Mesodermal cell (in vitro differentiated cells): ENCODE results near the gene LTF. TPM values are rescaled to one million over a fixed set of nuclear protein-coding genes. Genes with fewer than 3 reads are reported as not detected.

Experiments
- H3K27ac ChIP-seq: 2 replicates; pipeline ENCODE4 v1.7.0; 2013; ENCODE audit warnings: mild to moderate bottlenecking, low read depth, low read length, moderate library complexity; ENCODE audit not compliant: severe bottlenecking
- H3K36me3 ChIP-seq: 2 replicates; pipeline ENCODE4 v1.7.1; 2013; ENCODE audit warnings: mild to moderate bottlenecking, low read length, moderate library complexity; ENCODE audit not compliant: control insufficient read depth, insufficient read depth
- H3K4me1 ChIP-seq: one replicate; pipeline ENCODE4 v1.7.1; 2013; ENCODE audit warnings: mild to moderate bottlenecking, low read length; ENCODE audit not compliant: insufficient read depth, control insufficient read depth, poor library complexity, severe bottlenecking
- H3K4me3 ChIP-seq: 2 replicates; pipeline ENCODE4 v1.7.0; 2013; ENCODE audit warnings: low read length, control low read depth, mild to moderate bottlenecking; ENCODE audit not compliant: insufficient read depth, poor library complexity, severe bottlenecking; ENCODE audit errors: extremely low read depth
- H3K9me3 ChIP-seq: 2 replicates; pipeline ENCODE4 v1.7.1; 2013; ENCODE audit warnings: mild to moderate bottlenecking, low read length, moderate library complexity; ENCODE audit not compliant: control insufficient read depth
- WGBS, 2 experiments: methylation state at CpG; one replicate each; pipeline ENCODE4 v1.1.5; 2013; ENCODE audit warnings: missing lambda C conversion rate in 2 of 2; ENCODE audit not compliant: insufficient coverage in 2 of 2; 5-methylcytosine and 5-hydroxymethylcytosine counted together
- polyA plus RNA-seq, 2 experiments: library from polyadenylated mRNA; stranded (reverse); fragments of 50-300 nt; gene quantifications; one replicate each; pipeline ENCODE4 v1.2.3, GENCODE V29; 2013

LTF gene
- not detected for polyA plus RNA-seq (2013, experiment 1 of 2)
- polyA plus RNA-seq (2013, experiment 2 of 2) = not detected

- Histone ChIP-seq H3K27ac (no peak within 1 kb of the TSS), H3K4me1 (no peaks in the 10 kb centered on the region), H3K36me3 (no peaks in the 10 kb centered on the region), H3K9me3 (no peaks in the 10 kb centered on the region), H3K4me3 (no peak within 1 kb of the TSS)
- 90 to 92% methylated on average over 37 to 39 of the region's 44 CpGs for WGBS, 2 experiments
These were observed at the start of gene LTF for GRCh38 chr3:46464326-46465195. Gene LTF, minus strand, starts transcription at chr3:46464905. Its CDS starts 38 bp downstream, at chr3:46464867.

- no peaks in the 10 kb centered on the region for H3K36me3 ChIP-seq
- no peak overlapping the region for H3K4me3 ChIP-seq
- 60 to 75% methylated on average over 1 of the region's 2 CpGs for WGBS, 2 experiments
- no peaks in the 10 kb centered on the region for H3K4me1 ChIP-seq
- no peaks in the 10 kb centered on the region for H3K9me3 ChIP-seq
- H3K27ac ChIP-seq = no peak overlapping the region
These were observed 47.6 kb upstream of the LTF start for GRCh38 chr3:46512191-46512749.

GRCh38 chr3:46509661-46510187 is 45.0 kb upstream of the LTF start:
- Histone ChIP-seq H3K4me3 (no peak overlapping the region), H3K9me3 (no peaks in the 10 kb centered on the region), H3K4me1 (no peaks in the 10 kb centered on the region), H3K36me3 (no peaks in the 10 kb centered on the region), H3K27ac (peak overlapping the region; percentile 37)
- WGBS, 2 experiments = 81 to 94% methylated on average over 2 to 3 of the region's 4 CpGs

GRCh38 chr3:46508850-46509591 is 44.3 kb upstream of the LTF start:
- peak overlapping the region; percentile 37 for H3K27ac ChIP-seq
- no peaks in the 10 kb centered on the region for H3K4me1 ChIP-seq
- no peaks in the 10 kb centered on the region for H3K36me3 ChIP-seq
- no peak overlapping the region for H3K4me3 ChIP-seq
- no peaks in the 10 kb centered on the region for H3K9me3 ChIP-seq
- 97 to 100% methylated on average over 3 of the region's 4 CpGs for WGBS, 2 experiments

GRCh38 chr3:46506526-46506925 is 41.8 kb upstream of the LTF start:
- H3K4me1 ChIP-seq = no peaks in the 10 kb centered on the region
- no peaks in the 10 kb centered on the region for H3K36me3 ChIP-seq
- no peak overlapping the region for H3K27ac ChIP-seq
- H3K4me3 ChIP-seq = no peak overlapping the region
- H3K9me3 ChIP-seq = no peaks in the 10 kb centered on the region
- WGBS, 2 experiments = 100% methylated on average over 2 of the region's 3 CpGs

GRCh38 chr3:46505953-46506352 is 41.2 kb upstream of the LTF start:
- Histone ChIP-seq H3K9me3 (no peaks in the 10 kb centered on the region), H3K27ac (no peak overlapping the region), H3K4me1 (no peaks in the 10 kb centered on the region), H3K36me3 (no peaks in the 10 kb centered on the region), H3K4me3 (no peak overlapping the region)
- WGBS, 2 experiments = 75 to 83% methylated on average over 7 to 10 of the region's 10 CpGs

- WGBS, 2 experiments = 82% methylated on average over 3 of the region's 5 CpGs; no CpG with 5 or more reads in 1 of the 2 experiments
- H3K27ac ChIP-seq = no peak overlapping the region
- no peaks in the 10 kb centered on the region for H3K4me1 ChIP-seq
- H3K4me3 ChIP-seq = no peak overlapping the region
- H3K9me3 ChIP-seq = no peaks in the 10 kb centered on the region
- H3K36me3 ChIP-seq = no peaks in the 10 kb centered on the region
These were observed 40.1 kb upstream of the LTF start for GRCh38 chr3:46504789-46505188.

- no peaks in the 10 kb centered on the region for H3K4me1 ChIP-seq
- H3K27ac ChIP-seq = no peak overlapping the region
These were observed 38.6 kb upstream of the LTF start for GRCh38 chr3:46503200-46503874.

GRCh38 chr3:46501702-46502101 is 37.0 kb upstream of the LTF start:
- H3K9me3 ChIP-seq = no peaks in the 10 kb centered on the region
- H3K4me3 ChIP-seq = no peak overlapping the region
- H3K27ac ChIP-seq = no peak overlapping the region
- no peaks in the 10 kb centered on the region for H3K4me1 ChIP-seq
- H3K36me3 ChIP-seq = no peaks in the 10 kb centered on the region
- 85 to 95% methylated on average over 4 of the region's 4 CpGs for WGBS, 2 experiments

More at GRCh38 chr3:46503200-46503874, 38.6 kb upstream of the LTF start:
- 92 to 94% methylated on average over 7 of the region's 7 CpGs for WGBS, 2 experiments
- Histone ChIP-seq H3K4me3 (no peak overlapping the region), H3K36me3 (no peaks in the 10 kb centered on the region), H3K9me3 (no peaks in the 10 kb centered on the region)
